Activated CD4-positive, alpha-beta T cell treated with anti-CD3 and anti-CD28 coated beads for 48 hours (primary cell): ENCODE results near the gene TGM4.

Experiments
- DNase-seq: peaks from one replicate; pipeline ENCODE4 v3.0.0-alpha.2; 2020

Gene TGM4

DNA sequence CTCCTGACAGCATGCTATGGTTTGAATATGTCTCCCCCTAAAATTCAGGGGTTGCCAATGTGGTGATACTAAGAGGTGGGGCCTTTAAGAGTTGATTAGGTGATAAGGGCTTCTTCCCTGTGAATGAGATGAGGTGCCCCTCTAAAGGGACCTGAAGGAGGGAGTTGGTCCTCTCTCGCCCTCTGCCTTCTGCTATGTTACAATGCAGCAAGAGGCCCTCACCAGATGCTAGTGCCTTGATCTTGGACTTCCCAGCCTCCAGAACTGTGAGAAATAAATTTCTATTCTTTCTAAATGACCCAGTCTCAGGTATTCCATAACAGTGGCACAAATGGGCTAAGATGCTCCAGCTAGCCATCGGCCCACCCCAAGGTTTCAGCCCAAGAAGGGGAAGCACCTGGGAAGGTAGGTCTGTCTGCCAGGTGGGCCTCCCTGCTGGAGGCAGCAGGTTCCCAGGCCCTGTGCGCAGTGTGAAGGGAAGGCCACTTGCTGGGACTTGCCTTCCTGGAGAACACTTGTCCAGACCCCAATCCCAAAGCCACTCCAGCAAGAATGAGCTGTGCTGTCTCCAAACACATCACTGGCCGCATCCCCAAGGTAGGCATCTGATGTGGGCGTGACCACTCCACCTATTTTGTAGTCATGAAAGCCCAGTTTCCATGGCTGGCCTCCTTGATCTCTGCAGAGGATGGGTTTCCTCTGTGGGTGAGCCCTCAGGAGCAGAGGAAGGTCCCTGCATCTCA is 9.0 kb downstream of the TGM4 start:
- no peak for DNase-seq

DNA sequence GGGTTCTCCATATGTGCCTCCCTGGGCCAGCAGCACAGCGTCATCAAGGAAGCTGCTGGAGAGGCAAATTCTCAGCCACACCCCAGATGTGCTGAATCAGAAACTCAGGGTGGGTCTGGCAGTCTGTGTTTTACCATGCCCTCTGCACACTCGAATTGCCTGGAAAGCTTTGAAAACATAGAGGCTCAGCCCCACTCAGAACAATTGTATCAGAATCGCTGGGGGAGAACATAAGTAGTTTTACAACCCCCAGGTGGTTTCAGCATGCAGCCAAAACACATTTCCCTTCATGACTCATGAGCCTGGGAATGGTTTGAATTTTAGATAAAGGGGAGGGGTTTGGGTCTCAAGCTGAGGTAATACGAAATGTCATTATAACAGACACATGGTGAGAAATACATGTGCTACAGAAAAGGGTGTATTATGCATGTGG is 9.6 kb downstream of the TGM4 start:
- DNase-seq, result no peak

DNA sequence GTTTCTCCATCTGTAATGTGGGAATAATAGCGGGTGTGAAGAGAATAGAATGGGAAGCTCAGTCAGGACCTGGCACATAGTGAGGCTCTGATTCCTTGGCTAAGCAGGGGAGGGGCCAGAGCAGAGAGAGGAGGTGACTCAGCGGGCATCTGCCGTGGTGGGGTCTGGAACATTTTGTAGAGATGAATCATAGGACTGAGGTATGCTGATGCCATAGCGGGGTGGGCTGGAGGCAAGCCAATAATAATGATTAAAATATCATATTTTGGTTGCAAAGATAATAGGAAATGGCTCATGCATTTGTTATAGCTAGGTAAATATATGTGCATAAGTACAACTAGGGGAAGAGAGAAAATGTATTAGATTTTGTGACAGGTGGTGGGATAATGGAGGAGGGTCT is 11.2 kb downstream of the TGM4 start:
- no peak for DNase-seq

DNA sequence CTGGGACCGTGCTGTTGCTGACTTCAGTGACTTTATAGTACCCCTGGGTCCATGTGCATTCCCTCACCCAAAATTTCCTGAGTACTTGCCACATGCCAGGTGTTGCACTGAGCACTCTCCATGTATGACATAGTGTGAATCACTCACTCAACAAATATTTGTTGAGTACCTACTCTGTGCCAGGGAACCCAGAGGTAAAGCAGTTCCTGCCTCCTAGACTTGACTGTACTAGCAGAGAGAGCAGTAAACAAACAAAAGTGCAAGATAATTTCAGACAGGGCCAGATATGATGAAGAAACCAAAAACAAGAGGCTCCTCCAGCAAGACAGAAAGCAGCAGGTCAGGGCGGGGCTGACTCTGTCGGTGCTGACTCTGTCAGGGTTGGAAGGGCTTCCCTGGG is 12.2 kb downstream of the TGM4 start:
- DNase-seq, result no peak

DNA sequence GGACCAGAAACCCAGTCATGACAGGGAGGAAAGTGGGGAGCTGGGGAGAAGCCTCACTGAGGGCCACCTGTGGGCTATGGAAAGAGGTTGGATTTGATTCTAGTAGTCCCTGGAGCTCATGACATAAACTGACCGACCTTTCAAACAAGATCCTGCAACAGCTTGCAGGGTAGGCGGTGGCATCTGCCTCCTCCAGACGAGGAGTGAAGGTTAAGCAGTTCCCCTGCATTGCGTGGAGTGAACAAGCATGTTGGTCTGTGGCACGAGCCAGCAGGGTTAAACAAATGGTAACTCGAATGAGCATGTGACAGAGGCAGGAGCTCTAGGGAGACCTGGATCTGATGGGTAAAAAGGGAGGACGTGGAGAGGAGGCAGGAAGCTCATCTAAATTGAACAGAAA is 12.7 kb downstream of the TGM4 start:
- DNase-seq, result no peak

DNA sequence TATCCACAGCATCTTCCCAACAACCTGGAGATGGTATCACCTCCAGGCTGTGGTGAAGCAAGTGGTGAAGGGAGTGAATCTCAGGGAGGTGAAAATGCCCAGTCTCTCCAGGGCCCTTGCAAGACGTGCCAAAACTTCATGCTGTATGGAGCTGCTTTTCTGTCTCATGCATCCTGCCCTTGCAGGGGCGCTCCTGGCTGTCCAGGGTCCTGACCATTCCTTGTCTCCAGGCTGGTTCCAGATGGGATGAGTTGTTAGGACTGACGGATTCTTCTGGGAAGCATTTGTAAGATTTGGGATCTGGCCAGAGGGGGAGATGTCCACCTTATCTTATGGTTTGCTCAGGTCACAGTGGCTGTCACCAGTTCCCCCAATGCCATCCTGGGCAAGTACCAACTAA is 15.8 kb downstream of the TGM4 start:
- no peak for DNase-seq

DNA sequence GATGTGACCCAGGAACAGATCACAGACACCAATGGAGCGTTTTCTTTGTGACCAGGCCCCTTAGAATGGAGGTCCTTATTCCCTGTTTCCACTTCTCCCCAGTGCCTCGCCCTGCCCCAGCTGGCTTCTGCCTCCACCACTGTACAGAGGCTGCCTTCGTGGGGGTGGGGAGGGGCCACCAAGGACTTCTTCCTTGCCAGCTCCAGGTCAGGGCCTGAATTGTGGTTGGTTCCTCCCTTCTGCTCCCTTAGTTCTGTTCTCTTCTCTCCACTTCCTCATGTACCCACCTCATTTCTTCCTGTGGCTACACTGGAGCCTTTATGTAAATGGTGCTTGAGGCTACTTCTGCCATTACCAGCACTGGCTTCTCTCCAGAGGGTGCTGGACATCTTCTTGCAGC is 16.4 kb downstream of the TGM4 start:
- no peak for DNase-seq

DNA sequence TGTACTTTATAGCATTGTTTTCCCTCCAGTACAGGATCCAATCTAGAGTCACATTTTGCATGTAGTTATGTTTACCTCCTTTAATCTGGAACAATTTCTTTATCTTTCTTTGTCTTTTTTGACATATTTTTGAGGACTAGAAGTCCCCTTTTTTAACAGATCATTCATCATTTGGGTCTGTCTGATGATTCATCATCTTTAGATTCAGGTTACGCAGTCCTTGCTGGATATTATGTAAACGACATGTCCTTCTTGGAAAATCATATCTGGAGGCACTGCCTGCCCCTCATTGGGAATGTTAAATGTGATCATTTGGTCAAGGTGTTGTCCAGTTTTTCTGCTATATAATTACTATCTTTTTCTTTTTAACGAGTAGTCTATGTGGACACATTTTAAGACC is 18.3 kb downstream of the TGM4 start:
- DNase-seq, result no peak

DNA sequence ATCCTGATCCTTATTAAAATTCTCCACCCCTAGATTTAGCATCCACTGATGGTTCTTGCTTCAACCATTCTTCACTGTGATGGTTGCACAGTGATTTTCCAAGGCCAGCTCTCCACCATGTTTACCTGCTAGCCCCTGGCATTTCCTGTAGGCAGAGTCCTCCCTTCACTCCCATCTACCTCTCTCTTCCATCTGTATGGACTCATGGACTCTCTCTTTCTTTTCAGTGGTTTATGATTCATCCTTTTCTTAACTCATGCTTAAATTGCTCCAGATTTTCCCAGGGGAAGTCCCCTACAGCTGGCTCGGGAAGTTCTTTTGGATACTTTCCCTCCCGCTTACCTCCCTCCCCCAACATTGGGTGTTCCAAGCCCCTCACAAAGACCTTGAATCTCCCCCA is 18.7 kb downstream of the TGM4 start:
- no peak for DNase-seq

DNA sequence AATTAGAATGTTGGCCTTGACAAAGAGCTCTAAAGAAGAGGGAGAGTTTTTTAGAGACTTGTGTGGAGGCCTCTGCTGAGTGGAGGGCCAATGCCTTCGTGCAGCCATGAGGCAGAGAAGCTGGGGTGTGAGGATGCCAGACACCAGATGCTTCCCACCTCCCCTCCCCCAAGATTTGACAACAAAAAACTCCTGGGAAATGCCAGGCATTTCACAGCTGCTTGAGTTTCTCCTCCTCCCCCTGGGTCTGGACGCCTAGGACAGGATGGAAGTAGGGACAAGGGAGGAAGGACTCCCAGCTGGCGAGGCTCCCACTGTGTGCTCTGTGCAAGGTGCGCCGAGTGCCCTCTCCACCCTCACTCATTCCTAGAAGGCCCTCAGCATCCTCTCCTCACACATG is 20.1 kb downstream of the TGM4 start:
- no peak for DNase-seq

DNA sequence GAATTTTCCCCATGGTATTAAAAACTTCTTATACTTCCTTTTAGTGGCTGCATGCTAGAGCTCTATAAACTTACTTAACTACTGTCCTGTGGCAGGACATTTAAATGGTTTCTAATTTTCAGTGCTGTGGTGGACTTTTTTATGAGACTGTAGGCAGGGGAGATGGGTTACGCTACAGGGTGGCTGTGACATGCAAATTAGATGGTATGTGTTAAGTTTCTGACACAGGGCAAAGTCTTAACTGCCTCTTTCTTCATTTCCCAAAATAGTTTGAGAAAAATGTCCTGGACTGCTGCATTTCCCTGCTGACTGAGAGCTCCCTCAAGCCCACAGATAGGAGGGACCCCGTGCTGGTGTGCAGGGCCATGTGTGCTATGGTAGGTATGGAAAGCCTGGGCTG is 22.0 kb downstream of the TGM4 start:
- no peak for DNase-seq

DNA sequence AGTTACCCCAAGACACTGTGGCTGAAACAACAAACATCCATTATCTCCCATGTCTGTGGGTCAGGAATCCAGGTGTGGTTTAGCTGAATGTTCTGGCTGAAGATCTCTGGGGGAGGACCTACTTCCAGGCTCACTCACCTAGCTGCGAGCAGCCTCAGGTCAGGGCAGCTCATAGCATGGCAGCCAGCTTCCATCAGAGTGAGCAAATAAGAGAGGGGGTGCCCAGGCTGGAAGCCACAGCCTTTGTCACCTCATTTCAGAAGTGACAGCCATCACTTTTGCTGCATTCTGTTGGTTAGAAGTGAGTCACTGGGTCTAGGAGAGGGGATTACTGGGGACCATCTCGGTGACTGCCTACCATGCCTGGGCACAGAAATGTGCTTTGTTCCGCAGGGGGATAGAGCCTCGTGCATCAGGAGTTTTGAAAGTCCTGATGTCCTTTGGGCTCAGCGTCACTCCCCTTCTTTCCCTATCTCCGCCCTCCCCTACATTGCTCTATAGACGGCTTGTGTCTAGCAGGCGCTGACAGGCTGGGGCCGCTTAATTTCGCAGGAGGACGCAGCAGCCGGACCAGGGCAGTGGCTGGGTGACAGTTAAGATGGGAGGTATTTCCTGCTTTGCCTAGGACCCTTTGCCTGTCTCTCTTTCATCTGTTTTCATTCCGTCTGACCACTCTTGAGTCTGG is 25.4 kb downstream of the TGM4 start:
- no peak for DNase-seq

DNA sequence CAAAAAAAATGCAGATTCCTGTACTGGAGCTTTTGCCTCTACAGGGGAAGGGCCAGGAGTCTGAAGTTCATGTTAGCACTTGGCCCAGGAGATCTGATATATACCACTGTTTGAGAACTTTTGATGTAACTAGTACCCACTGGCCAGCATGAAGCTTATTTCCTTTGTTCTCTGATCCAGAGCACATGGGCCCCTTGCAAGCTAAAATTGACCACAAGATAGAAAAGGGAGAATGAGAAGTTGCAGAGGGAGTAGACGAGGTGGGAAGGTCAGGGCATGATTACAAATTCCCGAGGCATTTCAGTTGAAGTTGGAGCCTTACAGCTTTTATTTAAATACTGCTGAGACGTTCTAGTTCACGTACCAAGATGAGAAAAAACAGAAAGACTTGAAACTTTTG is 28.2 kb downstream of the TGM4 start:
- DNase-seq, result no peak

DNA sequence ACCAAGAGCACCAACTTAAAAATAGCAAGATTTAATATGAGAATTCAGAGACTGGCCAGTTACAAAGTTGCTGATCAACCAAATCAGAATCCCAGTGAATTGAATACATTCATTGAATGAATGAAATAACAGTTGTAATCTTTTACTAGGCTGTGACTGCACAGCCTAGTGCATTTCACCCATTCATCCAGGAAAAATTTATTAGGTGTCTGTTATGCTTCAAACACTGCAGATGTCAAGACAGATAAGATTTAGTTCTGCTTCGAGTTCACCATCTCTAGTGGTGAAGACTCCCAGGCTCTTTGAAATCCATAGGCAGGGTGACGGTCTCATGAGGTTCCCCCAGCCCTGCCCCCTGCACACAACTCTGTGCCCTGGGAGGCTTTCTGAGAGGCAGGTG is 28.9 kb downstream of the TGM4 start:
- no peak for DNase-seq

DNA sequence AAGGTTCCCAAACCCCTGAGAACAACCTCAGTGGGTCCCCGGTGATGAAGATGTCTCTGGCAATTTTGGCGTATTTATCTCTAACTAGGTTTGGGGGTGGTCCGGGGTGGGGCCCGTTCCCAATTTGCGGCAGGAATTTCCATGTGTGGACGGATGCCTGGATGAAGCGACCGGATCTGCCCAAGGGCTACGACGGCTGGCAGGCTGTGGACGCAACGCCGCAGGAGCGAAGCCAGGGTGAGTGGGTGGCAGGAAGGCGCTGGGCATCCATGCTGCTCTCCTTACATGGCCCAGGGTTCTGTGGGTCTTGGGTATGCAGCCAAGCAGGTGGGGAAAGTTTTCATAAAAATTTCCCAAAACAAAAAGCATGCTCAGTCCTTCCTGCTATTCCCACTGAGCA is 29.3 kb downstream of the TGM4 start:
- DNase-seq, result no peak

DNA sequence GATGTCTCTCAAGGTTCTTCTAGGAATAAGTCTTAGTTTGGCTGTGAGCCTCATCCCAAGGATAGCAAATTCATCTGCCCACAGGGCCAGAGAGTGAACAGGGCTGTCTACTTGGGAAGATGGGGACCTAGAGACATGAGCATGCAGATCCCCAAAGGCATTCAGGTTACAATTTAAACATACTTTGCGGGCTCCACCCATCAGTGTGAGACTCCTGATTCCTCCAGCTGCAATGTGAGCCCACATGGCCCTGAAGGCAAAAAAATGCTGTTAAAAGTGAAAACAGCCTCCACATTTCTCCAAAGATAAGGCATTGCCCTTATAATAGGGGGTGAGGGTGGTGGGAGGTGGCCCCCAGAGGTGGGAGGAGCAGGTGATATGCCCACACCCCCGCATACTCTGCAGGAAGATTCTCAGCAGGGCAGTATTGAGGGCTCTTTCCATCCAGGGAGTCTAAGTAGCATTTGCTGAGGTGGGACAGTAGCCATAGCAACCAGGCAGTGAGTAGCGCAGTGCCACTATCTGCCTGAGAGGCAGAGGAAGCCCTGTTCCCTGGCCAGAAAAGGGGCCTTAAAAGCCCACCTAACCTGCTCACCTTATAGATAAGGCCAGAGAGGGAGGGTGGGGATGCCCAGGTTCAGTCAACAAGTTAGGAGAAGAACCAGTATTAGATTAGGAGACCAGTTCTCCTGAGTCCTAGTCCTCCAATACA is 31.2 kb downstream of the TGM4 start:
- DNase-seq, result no peak

DNA sequence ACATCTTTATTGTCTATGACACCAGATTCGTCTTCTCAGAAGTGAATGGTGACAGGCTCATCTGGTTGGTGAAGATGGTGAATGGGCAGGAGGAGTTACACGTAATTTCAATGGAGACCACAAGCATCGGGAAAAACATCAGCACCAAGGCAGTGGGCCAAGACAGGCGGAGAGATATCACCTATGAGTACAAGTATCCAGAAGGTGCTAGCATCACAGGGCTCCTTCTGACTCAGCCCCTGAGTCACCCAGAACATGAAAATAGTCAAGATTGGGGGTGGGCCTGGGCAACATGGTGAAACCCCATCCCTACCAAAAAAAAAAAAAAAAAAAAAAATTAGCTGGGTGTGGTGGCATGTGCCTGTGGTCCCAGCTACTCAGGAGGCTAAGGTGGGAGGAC is 32.6 kb downstream of the TGM4 start:
- DNase-seq, result peak; percentile 48

DNA sequence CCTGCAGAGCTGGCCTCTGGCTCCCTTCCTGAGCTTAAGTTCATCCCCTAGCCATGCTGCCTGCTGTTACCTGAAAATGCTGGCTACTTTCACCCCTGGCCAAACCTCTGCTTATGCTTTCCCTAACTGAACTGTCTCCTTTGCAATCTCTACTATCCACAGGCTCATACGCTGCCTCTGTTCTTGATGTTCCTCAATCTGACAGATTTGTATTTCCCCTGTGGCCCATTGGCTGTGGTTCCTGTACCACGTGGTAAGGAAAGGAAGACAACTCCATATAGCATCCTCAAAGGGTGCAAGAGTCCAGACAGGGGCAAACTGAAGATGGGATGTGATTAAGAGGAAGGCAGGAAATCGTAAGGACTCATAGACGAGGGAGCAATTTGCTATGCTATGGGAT is 33.2 kb downstream of the TGM4 start:
- no peak for DNase-seq

DNA sequence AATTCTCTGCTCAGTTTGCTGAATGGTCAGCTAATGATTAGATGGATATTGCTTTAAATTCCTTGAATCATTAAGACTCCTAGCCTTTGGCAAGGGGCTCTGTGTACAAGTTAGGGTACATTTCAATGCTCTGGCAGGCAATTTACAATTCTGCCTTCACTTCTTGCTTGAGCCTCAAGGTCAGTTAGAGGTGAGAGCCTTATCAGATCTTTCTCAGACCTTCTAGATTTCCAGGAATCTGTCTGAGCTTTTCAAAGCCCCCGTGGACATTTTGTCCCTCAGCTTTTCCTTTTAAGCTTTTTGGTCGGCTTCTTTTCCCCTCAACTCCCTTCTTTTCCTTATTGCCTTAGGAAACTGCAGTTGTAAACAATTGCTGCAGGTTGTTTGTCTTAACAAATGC is 34.7 kb downstream of the TGM4 start:
- no peak for DNase-seq

DNA sequence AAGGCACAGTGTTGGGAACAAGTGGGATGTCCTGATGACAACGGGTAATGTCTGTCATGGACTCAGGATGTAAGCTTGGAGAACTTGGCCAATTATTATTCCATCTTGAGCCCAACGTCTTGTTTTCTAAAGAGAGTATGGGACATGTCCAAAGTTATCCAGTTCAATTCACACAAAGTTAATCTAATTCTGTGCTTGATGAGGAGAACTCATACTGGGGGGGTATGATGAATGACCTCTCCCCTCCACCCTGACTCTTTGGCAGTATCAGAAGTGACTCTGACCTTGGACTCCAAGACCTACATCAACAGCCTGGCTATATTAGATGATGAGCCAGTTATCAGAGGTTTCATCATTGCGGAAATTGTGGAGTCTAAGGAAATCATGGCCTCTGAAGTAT is 36.3 kb downstream of the TGM4 start:
- no peak for DNase-seq

DNA sequence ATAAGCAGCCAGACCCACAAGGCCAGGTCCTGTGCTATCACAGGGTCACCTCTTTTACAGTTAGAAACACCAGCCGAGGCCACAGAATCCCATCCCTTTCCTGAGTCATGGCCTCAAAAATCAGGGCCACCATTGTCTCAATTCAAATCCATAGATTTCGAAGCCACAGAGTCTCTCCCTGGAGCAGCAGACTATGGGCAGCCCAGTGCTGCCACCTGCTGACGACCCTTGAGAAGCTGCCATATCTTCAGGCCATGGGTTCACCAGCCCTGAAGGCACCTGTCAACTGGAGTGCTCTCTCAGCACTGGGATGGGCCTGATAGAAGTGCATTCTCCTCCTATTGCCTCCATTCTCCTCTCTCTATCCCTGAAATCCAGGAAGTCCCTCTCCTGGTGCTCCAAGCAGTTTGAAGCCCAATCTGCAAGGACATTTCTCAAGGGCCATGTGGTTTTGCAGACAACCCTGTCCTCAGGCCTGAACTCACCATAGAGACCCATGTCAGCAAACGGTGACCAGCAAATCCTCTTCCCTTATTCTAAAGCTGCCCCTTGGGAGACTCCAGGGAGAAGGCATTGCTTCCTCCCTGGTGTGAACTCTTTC is 39.6 kb downstream of the TGM4 start:
- DNase-seq, result peak; percentile 77

DNA sequence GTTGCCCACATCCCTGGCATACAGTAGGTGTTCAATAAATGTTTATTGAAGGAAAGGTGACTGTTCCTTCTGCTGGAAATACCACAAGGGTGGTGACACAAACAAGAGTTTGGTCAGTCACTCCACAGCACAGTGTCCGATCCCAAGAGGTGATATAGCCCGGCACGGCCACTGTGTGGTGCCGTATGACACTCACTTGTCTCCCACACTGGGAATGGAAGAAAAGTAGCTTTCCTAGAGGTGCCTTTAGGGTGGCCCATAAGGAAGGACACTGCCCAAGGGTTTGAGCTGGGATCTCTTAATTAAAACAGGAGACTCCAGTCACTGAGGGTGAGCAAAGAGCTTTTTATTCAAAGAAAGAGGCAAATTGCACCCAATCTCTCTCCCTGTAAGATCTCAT is 40.5 kb downstream of the TGM4 start:
- no peak for DNase-seq

DNA sequence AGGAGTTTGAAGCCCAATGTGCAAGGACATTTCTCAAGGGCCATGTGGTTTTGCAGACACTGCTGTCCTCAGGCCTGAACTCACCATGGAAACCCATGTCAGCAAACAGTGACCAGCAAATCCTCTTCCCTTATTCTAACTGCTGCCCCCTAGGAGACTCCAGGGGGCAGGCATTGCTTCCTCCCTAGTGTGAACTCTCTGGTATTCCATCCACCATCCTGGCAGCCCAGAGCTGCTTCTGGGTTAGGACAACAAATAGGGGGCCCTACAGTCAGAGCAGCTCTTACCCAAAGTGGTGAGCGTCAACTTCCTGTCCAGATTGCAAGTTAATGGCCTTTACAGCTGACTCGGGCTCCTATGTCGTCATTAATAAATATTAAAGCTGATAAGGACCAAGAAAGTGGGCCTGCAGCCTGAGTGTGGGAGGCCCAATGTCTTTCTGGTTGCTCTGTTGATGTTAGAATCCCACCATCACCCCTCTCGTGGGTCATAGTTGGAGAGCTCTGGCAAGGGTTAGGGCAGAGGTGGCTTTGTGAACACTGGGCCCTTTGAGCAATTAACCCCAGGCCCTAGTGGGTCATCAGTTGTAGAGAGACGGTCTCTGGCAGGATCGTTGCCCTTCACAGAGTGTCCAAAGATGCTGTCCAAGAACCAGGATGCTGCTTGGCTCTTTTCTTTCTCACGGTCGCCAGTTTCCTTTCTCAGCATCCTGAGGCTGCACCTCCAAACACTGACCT is 41.5 kb downstream of the TGM4 start:
- no peak for DNase-seq
